Coronary artery (tissue), 2 donors: ENCODE measurements around the gene CMIP.
"Not testable (repeated sequence)": the region's sequence is repeated elsewhere in the genome, so short reads cannot be mapped to it uniquely, and the experiment has no call there.

Source experiments
- DNase-seq: peaks from one replicate; pipeline ENCODE4 v3.0.0-alpha.2; 2017; ENCODE audit warnings: low spot score
- H3K27ac ChIP-seq, 2 donors: fragments of 200-600 bp; sonication (generic); one replicate each; pipeline ENCODE4 v1.5.1; 2016 to 2019
- H3K4me3 ChIP-seq: fragments of 200-600 bp; sonication (generic); 2 replicates; pipeline ENCODE4 v1.5.1; 2016; ENCODE audit warnings: mild to moderate bottlenecking, moderate library complexity
- CTCF ChIP-seq: fragments of 200-600 bp; sonication (generic); IDR thresholded peaks from one replicate; pipeline ENCODE4 v1.5.1; 2019; ENCODE audit warnings: antibody characterized with exemption

Gene CMIP

GRCh38 chr16:81521141-81521626 lies 76.6 kb downstream of the CMIP start:
- Histone ChIP-seq H3K4me3 (no peak overlapping the region), H3K27ac (no peak overlapping the region)
- no peak for TF ChIP-seq CTCF
- no peak for DNase-seq

- DNase-seq = no peak
- Histone ChIP-seq H3K27ac (no peak overlapping the region), H3K4me3 (no peak overlapping the region)
- no peak for TF ChIP-seq CTCF
These were observed 77.6 kb downstream of the CMIP start for GRCh38 chr16:81522108-81522701.

- not testable (repeated sequence) for H3K27ac ChIP-seq, DNase-seq, H3K4me3 ChIP-seq
These were observed 78.2 kb downstream of the CMIP start for GRCh38 chr16:81522851-81523250.

- Histone ChIP-seq H3K27ac (no peak overlapping the region), H3K4me3 (no peak overlapping the region)
- DNase-seq = no peak
- TF ChIP-seq CTCF = no peak
These were observed 78.9 kb downstream of the CMIP start for GRCh38 chr16:81523387-81524115.

- TF ChIP-seq CTCF = no peak
- no peak overlapping the region for H3K4me3 ChIP-seq
- no peak for DNase-seq
- H3K27ac ChIP-seq = no peak overlapping the region
These were observed 79.8 kb downstream of the CMIP start for GRCh38 chr16:81524382-81524781.

- not testable (repeated sequence) for DNase-seq, H3K27ac ChIP-seq, H3K4me3 ChIP-seq
These were observed 80.3 kb downstream of the CMIP start for GRCh38 chr16:81524885-81525284.

GRCh38 chr16:81526199-81526598 lies 81.6 kb downstream of the CMIP start:
- Histone ChIP-seq H3K27ac (no peak overlapping the region), H3K4me3 (no peak overlapping the region)
- no peak for DNase-seq
- no peak for TF ChIP-seq CTCF

GRCh38 chr16:81526935-81527334 lies 82.3 kb downstream of the CMIP start:
- peak overlapping the region in 1 of 2 donors; percentile 34 for H3K27ac ChIP-seq
- no peak for TF ChIP-seq CTCF
- H3K4me3 ChIP-seq = no peak overlapping the region
- no peak for DNase-seq
